Measurements from ENCODE around the gene DAB1.

DAB1 gene

DNA sequence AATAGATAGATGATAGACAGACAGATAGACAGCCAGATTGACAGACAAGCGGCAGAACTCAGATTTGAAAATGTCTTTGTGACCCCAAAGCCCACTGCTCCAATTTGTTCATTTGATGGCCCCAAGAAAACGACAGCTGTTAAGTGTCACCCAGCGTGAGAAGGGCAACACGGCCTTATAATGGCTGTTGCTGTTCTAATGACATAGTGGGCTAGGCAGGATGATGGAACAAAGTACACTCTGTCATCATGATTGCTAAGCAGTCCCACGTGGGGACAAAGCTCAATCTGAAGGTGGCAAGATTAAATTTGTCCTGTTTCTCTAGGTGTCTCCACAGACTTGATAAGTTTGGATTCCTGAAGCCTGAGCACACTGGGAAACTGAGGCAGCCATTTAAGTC lies 112.9 kb downstream of the DAB1 start:
- no peak for DNase-seq

DNA sequence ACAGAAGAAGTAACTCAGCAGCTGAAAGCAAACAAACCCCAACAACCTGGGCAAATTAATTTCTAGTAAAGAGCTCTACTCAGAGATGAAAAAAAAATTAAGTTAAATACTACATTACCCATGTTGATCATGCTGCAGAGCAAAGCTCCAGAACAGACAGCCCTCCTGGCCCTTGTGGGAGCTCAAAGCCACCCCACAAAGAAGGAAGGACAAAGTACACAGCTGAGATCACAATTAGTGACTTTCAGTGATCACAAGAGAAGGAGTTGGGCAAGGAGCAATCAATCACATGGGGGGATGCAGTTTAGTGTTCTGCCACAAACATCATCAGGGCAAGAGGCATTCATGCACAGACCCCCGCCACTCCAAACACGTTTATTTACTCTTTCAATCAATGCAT lies 114.2 kb downstream of the DAB1 start:
- DNase-seq = no peak

DNA sequence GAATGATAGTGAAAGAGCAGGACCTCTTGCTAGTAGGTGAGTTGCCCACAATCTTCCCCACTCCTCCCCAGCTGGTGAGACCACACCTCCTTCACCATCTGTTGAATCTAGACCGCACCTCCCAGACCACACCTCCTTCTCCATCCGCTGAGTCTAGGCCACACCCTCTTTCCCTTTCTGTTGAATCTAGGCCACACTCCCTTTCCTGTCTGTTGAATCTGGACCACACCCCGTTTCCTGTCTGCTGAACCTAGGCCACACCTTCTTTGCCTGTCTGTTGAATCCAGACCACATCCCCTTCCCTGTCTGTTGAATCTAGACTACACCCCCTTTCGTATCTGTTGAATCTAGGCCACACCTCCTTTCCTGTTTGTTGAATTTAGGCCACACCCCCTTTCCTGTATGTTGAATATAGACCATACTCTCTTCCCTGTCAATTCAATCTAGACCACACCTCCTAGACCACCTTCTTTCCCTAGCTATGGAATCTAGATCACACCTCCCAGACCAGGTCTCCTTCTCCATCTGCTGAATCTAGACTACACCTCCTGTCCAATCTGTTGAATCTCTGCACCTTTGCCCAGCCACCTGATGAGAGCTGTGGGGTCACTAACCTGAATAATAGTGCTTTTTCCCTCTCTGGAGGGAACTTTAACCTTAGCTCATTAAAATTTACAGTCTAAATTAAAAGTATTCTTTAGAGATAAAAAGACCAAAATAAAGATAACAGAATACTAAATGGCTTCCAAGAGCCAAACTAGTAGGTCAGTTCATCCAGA lies 116.3 kb downstream of the DAB1 start:
- DNase-seq = peak; percentile 75

DNA sequence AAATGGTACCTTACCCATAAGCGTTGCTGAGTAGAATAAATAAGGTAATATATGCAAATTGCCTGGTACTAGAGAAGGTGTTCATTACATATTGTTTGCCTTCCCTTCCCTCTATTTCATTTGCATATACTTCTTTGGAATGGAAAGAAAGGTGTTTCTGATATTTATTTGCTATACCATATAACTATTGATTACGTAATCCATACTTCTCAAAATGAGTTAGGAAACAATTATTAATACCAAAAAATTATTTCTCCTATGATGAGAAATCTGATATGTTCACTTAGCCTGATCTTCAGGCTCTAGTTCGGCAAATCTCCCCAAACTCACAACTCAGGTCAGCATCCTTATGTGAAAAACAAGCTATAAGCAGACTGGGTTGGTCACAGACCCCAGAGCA lies 119.3 kb downstream of the DAB1 start:
- no peak for DNase-seq

DNA sequence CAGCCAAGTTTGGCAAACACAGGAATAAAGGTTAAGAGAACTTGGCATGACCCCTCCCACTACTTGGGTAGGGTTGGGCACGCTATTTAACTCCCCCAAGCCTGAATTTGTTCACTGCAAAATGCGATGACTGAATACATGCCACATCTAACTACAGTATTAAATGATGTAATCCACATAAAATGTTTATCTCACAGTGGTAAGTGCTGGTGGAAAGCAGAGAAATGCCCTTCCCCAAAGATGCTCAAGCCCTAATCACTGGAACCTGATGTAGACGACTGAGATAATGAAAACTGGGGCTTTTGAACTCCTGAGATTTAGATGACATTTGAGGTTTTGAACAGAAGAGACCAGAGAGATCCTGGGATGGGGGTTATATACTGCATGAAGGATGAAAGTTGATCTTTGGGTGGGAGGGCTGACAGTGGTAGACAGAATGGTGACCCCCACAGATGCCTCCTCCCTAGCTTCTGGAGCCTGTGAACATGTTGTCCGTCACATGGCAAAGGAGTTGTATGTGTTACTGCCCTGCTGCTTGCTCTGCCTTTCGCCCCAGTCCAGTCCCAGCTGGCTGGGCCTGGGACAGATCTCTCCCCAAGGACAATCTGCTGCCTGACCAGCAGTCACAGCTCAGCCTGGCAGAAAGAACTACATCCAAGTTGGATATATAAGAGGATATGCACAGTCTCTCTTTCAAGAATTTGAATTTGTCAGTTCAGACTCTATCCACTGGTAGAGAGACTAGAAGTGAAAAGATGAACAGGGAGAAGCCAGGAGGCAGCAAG lies 120.9 kb downstream of the DAB1 start:
- DNase-seq = no peak

DNA sequence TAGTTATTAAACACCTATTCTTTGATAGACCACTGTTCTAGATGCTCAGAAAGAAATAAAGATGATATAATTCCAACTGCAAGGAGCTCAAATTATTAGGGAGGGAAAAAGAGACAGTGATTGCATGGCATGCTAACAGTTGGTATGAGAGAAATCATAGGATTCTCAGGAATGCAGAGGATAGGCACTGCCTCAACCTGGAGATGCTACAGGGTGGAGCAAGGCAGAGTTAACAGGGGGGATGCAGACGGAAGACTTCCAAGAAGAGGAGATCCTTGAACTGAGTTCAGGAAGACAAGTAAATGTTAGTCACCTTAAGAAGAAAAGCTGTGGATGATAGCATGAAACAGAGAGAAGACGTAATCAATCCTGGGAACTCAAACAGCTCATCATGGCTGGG lies 123.7 kb downstream of the DAB1 start:
- DNase-seq = no peak

DNA sequence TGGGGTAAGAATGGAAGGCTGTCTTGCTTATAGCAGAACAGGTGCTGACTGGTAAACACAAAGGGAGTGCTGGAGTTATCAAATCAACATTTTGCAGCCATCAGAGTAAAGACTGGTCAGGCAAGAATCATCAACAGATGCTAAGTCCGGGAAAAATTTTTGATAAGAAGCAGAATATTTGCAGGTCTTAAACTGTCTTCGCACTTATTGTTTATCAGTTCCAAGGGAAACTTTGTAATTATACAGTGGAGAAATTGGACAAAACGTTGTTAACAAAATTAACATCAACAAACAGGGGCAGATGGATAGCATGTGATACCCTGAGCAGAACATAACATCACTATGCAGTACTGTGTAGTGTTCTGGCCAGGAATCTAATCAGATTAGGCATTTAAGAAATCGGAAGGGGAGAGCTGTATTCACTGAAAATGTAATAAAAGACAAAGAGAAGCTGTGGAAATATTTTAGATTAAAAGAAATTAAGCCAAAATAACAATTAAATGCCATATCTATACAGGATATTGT lies 127.1 kb downstream of the DAB1 start:
- no peak for DNase-seq

DNA sequence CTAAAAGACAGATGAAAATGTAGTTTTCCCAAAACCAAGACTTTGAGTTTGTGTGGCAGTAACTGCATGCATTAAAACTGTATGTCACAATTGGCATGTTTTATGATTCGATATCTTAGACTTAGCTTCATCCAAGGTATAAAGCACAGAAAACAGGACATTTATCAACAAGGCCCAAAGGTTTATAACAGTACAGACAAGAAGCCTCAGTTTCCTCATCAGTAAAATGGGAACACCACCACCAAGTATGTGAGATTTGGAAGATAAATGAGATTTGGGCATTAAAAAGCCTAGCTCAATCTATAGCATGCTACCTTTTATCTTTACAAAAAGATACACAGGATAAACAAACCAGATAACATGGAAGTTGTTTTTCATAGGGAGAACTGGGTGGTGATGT lies 128.5 kb downstream of the DAB1 start:
- DNase-seq = no peak

DNA sequence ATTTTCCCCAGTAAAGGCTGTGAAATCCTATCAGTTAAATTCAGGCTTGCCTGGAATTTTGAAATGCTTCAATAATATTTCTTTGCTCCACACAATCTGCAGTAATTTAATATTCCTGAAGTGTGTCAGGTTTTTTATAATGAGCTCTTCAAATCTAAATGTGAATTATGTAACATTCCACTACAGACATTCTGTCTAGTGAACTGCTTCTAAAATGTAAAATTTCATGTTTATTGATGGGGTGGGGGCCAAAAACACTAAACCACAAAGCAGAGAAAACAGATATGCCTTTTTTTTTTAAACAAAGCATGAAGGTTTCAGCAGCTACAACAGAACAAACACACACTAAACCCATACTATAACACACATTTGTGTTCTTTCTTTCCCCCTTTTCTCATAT lies 129.7 kb downstream of the DAB1 start:
- DNase-seq = no peak

DNA sequence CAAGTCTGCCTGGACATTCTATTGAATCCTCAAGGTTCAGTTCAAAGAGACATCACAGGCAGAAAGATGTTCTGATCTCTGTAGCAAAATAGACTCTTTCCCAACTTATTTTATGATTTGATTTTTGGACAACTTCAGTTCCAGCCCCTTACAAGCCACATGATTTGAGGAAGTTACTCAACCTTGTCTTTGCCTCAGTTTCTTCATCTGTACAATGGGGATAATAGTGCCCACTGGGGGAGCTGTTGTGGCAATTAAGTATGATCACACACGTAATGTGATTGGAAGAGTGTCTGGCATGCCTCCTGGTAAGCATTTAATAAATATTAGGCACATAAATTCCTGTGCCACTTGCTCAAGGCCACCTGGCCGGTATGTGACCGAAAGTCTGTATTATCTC lies 130.6 kb downstream of the DAB1 start:
- DNase-seq = no peak

DNA sequence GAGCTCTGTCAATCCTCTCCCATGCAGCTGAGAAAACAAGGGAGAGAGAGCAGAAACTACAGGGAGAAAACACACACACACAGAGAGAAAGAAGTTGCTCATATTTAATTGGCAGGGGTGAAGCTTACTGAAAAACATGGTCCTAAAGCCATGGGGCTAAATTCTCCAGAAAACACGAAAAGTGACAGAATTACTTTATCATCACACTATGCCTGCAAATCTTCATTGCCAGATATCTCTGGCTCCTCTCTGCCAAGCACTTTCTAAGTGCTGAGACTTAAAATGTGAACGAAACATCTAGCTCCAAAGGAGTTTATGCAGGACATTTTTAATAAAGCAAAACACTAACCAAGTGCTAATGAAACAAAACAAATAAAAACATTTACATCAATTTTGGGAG lies 134.1 kb downstream of the DAB1 start:
- DNase-seq = no peak

DNA sequence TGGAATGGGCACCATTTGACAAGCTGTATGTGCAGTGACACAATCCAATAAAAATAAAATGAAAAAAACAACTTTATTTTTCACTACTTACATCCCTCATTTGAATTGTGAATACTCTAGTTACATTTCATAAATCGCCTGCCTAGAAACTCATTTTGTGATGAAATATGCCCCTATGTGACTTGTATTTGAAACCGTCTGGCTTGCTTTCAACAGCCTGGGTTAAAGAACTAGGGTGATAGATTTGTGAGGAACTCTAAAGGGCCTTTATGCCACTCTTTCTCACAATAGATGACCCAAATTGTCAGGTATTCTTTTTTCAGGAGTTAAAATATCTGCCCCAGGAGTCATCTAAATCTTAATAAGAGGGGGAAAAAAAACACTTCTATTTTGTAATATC lies 137.9 kb downstream of the DAB1 start:
- DNase-seq = no peak

DNA sequence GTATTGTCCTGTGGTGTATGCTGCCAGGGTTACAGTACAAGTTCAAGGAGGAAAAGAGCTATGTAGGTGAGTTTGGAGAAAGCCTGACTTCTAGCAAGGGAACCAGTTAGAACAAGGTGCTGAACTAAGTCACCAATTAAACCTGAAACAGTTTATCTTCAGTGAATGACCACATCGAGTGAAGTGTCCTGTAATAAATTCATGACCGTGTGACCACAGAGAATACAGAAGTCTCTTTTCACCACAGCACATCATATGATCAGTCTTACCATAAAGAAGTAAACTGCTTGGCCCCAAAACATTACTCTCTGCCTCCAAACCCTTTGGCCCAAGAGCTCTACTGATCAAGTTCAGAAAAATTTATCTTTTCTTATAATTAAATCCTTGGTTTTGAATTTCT lies 141.4 kb downstream of the DAB1 start:
- DNase-seq = no peak

DNA sequence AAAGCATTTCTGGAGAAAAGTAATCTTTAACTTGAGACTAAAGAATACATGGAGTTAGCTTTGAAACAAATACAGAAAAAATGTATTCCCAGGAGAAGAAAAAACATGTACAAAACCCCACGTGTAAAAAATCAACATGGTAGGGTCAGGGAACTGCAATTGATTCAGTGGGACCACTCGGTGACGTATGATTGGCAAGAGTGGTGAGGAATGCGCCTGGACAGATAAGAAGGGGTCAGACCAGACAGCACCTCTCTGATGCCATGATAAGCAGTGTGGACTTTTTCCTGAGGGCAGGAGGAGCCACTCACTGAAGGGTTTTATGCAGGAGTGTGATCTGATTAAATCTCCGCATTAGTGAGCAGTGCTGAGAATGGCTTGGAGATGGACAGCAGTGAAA lies 142.5 kb downstream of the DAB1 start:
- no peak for DNase-seq

DNA sequence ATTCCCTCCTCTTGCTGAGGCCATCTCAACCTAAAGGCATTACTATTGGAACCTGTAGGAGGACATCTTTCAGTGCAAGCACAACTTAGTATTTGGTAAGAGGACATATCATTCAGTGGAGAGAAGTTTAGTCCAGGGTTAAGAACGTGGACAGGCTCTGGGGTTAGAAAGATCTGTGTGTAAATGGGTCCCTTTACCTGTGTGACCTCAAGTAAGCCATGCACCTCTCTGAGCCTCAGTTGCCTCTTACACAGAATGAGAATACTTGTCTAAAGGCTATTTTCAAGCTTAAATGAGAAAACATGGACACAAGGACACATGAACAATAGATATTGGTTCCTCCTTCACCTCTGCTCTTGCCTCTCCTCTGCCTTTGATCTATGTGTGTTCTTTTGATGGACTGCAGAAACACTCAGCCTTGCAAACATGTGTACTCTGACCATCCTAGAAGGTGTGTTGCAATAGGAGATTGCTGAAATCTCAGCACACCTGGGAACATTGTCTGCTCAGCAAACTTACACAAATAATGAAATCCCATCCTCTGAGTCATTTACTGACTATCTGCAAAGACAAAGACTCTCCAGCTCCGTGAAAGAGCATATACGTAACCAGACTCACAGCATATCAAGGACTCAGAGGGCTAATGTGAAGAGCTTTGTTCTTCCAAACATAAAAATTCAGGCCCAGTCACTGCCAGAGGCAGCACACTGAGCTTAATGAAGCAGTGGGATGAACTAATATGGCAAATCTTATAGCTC lies 143.8 kb downstream of the DAB1 start:
- DNase-seq = no peak

DNA sequence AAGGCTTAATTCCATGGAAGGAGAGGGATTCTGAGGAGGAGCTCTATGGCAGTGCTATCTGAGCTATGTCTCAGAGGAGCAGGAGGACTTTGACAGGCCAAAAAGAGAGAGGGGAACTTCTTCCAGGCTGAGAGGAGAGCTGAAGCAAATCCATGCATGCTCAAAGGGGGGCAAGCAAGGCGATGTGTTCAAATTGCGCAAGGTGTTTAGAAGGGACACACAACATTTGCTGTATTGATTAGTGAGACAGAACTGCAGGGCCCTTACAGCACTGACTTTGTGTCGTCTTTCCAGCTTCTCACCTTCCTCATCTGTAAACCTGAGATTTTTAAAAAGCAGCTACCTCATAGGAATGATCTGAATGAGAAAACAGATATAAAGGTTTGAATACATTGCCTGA lies 145.3 kb downstream of the DAB1 start:
- DNase-seq = no peak

DNA sequence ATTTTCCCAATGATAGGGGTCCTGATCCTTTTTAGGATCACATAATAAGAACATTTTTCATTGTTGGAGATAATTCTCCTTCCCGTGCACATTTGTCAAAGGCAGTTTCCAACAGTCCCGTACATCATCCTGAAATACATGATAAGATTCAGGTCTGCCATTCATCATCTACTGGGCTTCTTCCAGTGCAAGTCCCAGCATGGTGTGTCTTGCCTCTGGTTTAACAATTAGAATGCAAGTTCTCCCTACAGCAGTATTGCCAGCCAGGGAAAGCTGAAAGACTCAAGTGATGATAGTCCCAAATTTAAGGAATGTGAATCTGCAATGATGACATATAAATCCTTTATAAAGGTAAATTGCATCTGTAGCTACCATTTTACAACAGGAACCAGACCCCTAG lies 146.2 kb downstream of the DAB1 start:
- DNase-seq = no peak

DNA sequence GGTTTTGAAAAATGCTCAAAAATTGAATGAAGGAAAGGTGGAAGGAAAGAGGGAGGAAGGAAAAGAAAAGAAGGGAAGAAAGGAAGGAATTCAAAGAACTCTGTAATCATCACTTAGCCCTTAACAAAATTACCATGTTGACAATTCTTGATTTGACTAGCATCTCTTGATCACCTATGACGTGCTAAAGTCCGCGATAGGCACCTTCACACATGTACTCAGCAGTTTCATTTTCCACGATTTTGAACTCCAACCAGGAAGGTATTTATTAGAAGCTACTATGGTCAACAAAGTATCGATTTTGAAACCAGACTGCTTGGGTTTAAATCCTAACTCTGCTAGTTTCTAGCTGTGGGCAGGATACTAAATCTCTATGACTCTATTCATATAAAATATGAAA lies 146.9 kb downstream of the DAB1 start:
- DNase-seq = no peak

DNA sequence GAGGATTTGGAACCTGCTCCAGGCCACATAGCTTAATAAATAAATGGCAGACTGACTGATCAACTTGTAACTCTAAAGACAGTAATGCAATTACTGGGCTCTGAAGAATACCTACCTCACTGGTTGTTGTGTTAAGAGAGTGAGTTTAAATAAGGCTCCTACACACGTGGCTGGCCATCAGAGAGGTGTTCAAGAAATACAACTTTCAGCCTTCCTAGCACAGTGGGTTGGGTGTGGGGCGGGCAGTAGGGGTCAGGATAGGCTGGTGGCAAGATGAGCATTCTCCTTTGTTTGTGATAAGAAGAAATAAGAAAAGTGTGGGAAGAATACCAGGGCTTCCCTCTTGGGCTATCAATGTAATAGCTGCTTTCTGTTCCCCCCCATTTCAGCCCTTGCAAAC lies 151.3 kb downstream of the DAB1 start:
- DNase-seq = no peak

DNA sequence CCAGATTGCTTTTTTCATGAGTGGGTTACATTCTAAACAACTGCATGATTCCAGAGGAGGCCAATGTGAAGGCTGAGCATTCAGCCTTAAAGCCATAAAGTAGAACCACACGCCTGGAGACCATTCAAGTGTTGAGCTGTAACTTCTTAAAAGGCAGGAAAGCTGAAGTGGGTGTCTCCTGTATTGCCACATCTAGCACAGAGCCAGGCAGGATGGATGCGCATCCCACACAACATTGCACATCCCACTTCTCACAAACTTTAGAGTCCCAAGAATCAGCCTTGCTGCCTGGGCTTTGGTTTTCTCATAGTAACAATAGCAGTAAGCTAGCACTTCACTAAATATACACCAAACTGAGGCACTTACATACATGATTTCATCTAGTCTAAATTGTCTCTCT lies 151.7 kb downstream of the DAB1 start:
- DNase-seq = no peak

DNA sequence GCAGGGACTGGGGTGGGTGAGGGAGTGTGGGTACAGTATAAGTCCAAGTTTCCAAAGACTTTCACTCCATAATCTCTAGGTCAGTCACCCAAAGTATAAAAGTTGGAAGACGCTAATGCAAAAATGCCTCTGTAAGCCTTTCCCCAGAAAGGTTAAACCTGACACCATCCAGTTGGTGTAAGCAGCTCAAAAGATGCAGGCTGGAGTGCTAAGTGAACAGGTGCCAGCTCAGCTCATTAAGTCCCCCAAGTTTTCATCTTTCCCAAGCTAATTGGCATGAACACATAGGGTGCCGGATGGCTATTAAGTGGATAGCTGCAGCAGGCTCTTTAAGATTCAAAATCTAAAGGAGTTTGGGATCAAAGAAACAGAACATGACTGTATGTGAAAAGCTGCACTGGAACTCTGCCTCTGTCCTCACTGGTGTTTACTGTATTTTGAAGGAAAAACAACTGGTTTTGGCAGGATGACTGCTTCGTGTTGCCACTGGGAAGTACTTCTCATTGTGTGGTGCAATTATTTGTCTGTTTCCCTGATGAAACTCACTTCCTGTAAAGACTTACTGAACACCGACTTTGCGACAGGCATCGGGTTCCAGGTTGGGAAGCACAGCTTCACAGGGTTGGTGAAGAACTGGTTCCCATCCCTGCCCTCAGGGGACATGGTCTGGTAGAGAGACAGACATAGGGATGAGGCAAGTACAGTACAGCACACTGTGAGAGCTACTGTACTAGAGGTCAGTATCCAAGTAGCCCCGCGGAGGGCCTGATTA lies 152.7 kb downstream of the DAB1 start:
- no peak for DNase-seq

DNA sequence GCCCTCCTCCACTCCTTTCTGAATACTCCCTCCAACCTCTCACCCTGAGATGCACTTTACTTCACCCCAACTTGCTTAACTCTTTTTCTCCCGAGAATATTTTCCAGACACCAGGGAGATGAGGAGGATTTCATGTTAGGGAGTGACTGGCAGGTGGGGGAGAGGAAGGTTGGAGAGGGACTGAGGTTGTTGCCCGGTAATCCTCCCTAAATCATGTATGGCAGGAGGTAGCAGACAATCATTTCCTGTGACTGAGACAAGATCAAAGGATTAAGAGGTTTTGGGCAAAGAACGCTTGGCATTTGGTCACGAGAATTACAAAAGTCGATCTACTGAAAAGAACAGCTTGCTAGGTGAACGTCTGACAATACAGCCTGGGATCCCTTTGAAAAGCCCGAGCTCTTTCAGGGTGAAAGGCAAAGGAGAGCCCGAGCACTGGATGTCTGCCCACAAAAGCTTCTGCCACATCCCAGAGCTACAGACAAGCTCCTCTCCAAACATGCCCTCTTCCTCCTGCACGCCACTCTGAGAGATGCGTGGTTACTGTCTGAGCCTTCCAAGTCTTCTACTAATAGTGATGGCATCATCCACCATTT lies 154.1 kb downstream of the DAB1 start:
- DNase-seq = no peak
